Stimulated activated CD4-positive, alpha-beta T cell treated with anti-CD3 and anti-CD28 coated beads, Interleukin-4, amount 100 ng/mL, for 48 hours (primary cell): ENCODE data around the gene WDR91.
"Not testable (repeated sequence)": the region's sequence is repeated elsewhere in the genome, so short reads cannot be mapped to it uniquely, and the experiment has no call there.

Experiments used
- DNase-seq, 2 donors: peaks; one replicate each; pipeline ENCODE4 v3.0.0-alpha.2; 2020; ENCODE audit warnings: low read depth in 2 of 2

Gene WDR91

GRCh38 chr7:135179321-135179925, 31.9 kb downstream of the WDR91 start:
- DNase-seq = no peak

GRCh38 chr7:135178364-135178763, 33.0 kb downstream of the WDR91 start:
- no peak for DNase-seq

- DNase-seq = no peak
Observed at GRCh38 chr7:135177028-135177696, 34.2 kb downstream of the WDR91 start.

DNA sequence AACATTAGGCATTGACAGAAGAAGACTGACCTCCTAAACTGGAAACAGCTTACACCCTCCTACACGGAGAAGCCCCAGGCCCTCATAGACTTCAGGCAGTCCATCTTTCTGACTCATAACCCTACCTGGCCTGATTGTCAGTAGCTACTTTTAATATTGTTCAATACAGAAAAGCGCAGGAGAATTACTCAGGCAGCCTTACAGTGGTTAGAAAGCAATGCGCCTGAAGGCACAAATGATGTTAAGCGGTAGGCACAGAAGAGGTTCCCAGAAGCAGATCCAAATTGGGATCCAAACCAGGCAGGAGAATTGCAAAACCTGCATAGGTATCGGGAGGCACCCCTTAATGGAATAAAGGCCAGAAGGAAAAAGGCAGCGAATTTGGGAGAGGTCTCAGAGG, 35.4 kb downstream of the WDR91 start:
- no peak for DNase-seq

DNA sequence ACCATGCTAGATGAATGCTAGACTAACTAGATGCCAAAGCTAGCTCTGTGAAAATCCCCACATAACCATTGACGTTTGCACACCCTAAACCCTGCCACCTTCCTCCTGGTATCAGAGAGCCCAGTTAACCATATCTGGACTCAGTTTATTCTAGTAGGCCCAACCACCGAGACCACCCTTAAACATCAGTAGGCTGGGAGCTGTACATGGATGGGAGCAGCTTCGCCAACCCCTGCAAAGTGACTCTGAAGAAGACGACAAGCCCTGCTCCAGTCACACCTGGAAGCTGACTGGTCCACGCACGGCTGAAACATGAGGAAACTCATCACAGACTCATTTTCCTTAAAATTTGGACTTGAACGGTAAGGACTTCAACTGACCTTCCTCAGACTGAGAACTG, 36.4 kb downstream of the WDR91 start:
- DNase-seq = no peak

DNA sequence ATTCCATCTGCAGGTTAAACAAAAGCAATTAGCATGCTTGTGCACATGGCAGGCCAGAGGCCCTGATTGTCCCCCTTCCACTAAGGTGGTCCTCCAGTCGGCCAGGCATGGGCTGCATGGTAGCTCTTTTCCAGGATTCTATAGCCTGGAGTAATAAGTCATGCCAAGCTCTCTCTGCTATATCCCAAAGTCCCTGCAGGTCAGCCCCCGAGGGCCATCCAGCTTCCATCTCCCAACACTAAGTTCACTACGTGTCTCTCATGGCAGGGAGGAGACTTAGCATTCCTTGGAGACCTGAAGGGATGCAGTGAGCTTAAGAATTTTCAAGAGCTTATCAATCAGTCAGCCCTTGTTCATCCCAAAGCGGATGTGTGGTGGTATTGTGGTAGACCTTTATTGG, 37.4 kb downstream of the WDR91 start:
- DNase-seq = not testable (repeated sequence)

DNA sequence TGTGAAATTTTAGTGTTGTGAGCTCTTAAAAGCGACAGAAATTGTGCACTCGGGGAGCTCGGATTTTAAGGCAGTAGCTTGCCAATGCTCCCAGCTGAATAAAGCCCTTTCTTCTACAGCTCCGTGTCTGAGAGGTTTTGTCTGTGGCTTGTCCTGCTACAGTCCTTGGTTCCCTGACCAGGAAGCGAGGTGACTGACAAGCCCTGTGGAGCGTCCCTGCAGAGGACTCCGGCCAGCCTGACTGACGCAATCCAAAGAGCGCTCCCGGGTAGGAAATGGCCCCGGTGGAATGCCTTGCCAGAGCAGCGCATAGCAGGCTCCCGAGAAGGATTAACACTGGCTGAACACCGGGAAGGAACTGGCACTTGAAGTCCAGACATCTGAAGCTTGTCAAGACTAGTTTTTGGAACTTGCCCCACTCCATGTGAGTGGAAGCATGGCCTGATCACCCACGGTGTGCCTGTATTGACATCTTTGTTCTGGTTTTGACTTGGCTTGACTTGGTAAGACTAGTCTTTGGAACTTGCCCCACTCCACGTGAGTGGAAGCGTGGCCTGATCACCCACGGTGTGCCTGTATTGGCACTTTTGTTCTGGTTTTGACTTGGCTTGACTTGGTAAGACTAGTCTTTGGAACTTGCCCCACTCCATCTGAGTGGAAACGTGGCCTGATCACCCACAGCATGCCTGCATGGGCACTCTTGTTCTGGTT, 39.6 kb downstream of the WDR91 start:
- DNase-seq = not testable (repeated sequence)

- DNase-seq = not testable (repeated sequence)
Observed at GRCh38 chr7:135170998-135171481, 40.3 kb downstream of the WDR91 start.

DNA sequence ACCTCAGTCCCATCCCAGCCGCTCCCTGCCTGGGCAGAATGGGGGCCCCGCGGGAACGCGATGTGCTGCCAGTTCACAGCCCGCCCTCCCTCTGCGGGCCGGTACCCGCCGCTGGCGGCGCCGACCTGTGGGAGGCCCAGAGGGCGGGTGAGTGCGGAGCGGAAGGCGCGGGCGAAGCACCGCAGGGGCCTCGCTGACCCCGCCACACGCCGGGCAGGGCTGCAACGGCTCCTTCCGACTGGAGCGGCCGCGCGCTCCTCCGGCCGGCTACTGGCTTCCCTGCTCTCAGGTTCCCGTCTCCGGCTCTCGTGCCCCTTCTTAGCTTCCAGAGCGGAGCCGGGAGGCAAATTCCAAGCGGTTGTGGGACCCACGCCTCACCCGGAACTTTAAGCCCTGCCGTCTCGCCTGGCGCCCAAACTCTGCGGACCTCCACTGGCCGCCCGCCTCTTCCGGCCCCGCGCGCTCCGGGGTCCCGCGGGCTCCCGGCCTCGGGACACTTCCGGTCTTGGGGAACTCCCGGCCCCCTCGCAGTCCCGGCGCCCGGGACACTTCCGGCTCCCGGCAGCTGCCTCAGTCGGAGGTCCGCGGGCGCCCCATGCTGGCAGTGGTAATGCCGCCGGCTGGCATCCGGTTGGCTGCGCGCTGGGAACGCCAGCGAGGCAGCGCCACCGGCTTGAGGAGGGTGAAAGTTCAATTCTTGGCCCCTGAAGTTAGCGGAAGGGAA, 40.9 kb downstream of the WDR91 start, which contains the start of gene CYREN:
TSS of gene CYREN (minus strand) at position 434 of the 724 bp plus-strand sequence. CDS start 1,785 bp downstream, outside the sequence.
- peak; percentile 91 to 94 for DNase-seq

GRCh38 chr7:135169964-135170273, 41.4 kb downstream of the WDR91 start:
- DNase-seq = no peak

- DNase-seq = peak; percentile 54 to 69
Observed at GRCh38 chr7:135169141-135169963, 42.0 kb downstream of the WDR91 start.

GRCh38 chr7:135168489-135169140, 42.7 kb downstream of the WDR91 start:
- DNase-seq = no peak

DNA sequence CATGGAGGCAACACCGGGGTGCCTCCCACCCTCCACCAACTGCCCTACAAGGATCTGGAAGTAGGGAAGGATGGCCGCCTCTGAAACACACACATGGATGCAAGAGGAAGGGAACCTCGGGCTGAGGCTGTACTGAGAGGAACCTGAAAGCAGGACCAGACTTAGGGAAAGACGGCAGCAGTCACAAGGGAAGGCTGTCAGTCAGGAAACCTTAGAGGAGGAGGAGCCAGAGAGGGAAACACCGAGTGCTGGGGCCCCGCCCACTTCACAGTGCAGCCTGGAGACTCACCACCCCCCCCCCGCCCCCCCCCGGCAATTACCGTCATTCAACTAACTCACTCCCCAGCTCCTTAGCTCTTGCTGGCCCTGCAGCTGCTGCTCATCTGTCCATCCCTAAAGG, 43.3 kb downstream of the WDR91 start:
- DNase-seq = no peak

GRCh38 chr7:135167365-135167917, 43.9 kb downstream of the WDR91 start:
- no peak for DNase-seq

DNA sequence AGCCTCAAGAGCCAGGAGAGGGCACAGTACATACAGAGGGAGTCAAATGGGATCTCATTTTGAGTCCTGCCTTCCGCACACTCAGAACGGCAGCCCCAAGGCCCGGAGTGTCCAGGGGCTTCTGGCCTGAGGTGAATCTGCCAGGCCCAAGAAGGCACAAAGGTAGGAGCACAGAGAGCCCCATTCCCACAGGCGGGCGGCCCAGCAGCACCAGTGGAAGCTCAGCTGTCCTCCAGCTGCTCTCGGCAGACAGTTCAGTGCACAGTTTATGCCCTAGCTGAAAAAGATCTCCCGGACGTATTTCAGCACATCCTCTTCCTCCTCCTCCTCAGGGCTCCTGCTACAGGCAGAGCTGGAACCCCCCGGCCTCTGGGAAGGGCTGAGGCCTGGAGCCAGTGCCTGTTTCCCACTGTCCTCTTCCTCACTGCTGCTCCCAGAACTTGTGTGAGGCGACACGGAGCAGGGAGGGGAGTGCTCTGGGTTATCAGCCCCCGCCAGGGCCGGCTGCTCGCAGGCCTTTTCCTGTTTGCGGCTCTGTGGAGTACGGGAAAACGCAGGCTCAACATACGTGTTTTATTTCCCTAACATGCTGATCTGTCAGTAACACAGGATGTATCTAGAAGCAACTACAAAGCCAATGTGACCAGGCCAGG, 44.9 kb downstream of the WDR91 start:
- DNase-seq = no peak

GRCh38 chr7:135165862-135166261, 45.5 kb downstream of the WDR91 start:
- DNase-seq = no peak

- DNase-seq = no peak
Observed at GRCh38 chr7:135164357-135165061, 46.8 kb downstream of the WDR91 start.

DNA sequence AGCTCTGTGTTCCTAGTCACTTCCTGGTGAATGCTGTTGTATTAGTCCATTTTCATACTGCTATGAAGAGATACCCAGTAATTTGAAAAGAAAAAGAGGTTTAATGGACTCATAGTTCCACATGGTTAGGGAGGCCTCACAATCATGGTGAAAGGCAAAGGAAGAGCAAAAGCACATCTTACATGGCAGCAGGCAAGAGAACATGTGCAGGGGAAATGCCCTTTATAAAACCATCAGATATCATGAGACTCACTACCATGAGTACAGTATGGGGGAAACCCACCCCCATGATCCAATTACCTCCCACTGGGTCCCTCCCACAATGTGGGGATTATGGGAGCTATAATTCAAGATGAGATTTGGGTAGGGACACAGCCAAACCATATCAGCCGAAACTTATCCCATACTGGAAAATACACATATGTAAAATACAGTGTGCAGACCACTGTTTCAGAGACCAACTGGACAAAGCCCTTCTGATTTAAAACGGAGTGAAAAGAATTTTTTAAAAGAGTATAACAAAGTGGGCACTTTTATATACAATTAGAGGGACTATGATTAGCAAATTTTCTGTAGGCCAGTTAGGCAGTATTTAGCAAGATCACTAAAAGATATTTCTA, 48.8 kb downstream of the WDR91 start:
- DNase-seq = no peak

DNA sequence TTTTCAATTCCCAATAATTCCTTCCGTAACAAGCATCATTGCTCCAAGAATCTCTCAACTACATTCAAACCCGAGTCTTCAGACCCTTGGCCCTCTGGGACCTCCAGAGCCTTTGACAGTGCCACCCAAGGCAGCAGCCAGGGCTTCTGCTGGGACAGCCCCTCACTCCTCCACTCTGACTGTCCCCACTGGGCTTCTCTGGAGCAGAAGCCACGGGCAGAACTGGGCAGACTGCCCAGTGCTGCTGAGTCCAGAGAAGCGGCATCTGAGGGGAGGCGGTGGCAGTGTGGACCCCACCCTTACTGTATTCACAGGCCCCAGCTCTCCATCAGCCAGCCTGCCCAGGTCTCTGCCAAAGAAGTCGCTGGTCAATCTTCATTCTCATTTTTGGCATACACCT, 49.7 kb downstream of the WDR91 start:
- DNase-seq = no peak
